Kidney (tissue), 14 donors: ENCODE data around the gene VIT. TPM values are rescaled to one million over a fixed set of nuclear protein-coding genes. Genes with fewer than 3 reads are reported as not detected.

ENCODE experiments used
- DNase-seq, 5 donors: peaks; one replicate each; pipeline ENCODE4 v3.0.0-alpha.2; 2013 to 2020
- FAIRE-seq: peaks from 2 replicates; lab custom pipeline; 2012; peaks lifted over from hg19 to GRCh38; lab: Jason Lieb, UNC
- H3K27ac ChIP-seq, 2 donors: one replicate each; pipeline ENCODE4 v1.7.0; 2013; ENCODE audit warnings: low read depth in 2 of 2, low read length in 2 of 2, inconsistent platforms in 1 of 2
- H3K27me3 ChIP-seq: one replicate; pipeline ENCODE4 v1.7.1; 2013; ENCODE audit warnings: low read length, inconsistent platforms; ENCODE audit not compliant: control insufficient read depth, insufficient read depth
- H3K36me3 ChIP-seq, 3 donors: one replicate each; pipeline versions ENCODE4 v1.7.0 to v1.7.1; 2013; ENCODE audit warnings: low read length in 3 of 3, control low read depth in 1 of 3, inconsistent platforms in 1 of 3; ENCODE audit not compliant: insufficient read depth in 3 of 3, control insufficient read depth in 2 of 3
- H3K4me1 ChIP-seq, 3 donors: one replicate each; pipeline versions ENCODE4 v1.7.0 to v1.7.1; 2013; ENCODE audit warnings: low read length in 3 of 3, inconsistent platforms in 1 of 3, low read depth in 1 of 3; ENCODE audit not compliant: control insufficient read depth in 2 of 3, insufficient read depth in 2 of 3
- H3K4me3 ChIP-seq, 3 donors: one replicate each; pipeline versions ENCODE4 v1.7.0 to v1.8.1; 2013; ENCODE audit warnings: low read length in 3 of 3, control low read depth in 1 of 3, inconsistent platforms in 1 of 3
- H3K9ac ChIP-seq, 3 donors: one replicate each; pipeline versions ENCODE4 v1.7.0 to v1.7.1; 2013; ENCODE audit warnings: low read length in 3 of 3, control low read depth in 1 of 3, inconsistent platforms in 1 of 3
- H3K9me3 ChIP-seq, 3 donors: one replicate each; pipeline versions ENCODE4 v1.7.0 to v1.7.1; 2013; ENCODE audit warnings: low read length in 3 of 3, control low read depth in 1 of 3, inconsistent platforms in 1 of 3; ENCODE audit not compliant: control insufficient read depth in 2 of 3, insufficient read depth in 1 of 3
- intact Hi-C: fragments of 100-400 bp; cut with DNase I; formaldehyde crosslinking; loops from one replicate; pipeline ENCODE4 v1.11.1; 2022
- polyA plus RNA-seq: library from polyadenylated mRNA; stranded (reverse); fragments of 350-450 nt; fragmentation: Illumina TruSeq; extraction: RNeasy Lipid Tissue Mini Kit (QIAGEN cat#74804); gene quantifications from one replicate; pipeline ENCODE4 v1.2.3, GENCODE V29; 2014; ENCODE audit warnings: low read depth, low replicate concordance; ENCODE audit not compliant: insufficient read depth
- total RNA-seq: library from RNA; stranded (reverse); fragmentation: NEBNext Ultra II Directional; extraction: Animal tissue kit (Norgen Biotek cat#: 25700); gene quantifications from one replicate; pipeline ENCODE4 v1.2.1, GENCODE V29; 2021
- TF ChIP-seq, protein P1 (sequence below): IDR thresholded peaks from 3 replicates; pipeline ENCODE4 v1.5.1; 2012; ENCODE audit warnings: mild to moderate bottlenecking, moderate library complexity, borderline replicate concordance; ENCODE audit not compliant: insufficient read depth; ENCODE audit errors: extremely low read depth
- donor health status: control.
- donor health status: control.
- donor health status: control.
- donor health status: control.
- donor health status: control.
- donor health status: DM: yes; HTN: yes; CAD: no.
- donor health status: Normal renal cell carcinoma (clear cell type).

Gene VIT
- total and polyA plus RNA-seq, 2 donors from 2014 or later: 0.15 TPM; not detected in 1

DNA sequence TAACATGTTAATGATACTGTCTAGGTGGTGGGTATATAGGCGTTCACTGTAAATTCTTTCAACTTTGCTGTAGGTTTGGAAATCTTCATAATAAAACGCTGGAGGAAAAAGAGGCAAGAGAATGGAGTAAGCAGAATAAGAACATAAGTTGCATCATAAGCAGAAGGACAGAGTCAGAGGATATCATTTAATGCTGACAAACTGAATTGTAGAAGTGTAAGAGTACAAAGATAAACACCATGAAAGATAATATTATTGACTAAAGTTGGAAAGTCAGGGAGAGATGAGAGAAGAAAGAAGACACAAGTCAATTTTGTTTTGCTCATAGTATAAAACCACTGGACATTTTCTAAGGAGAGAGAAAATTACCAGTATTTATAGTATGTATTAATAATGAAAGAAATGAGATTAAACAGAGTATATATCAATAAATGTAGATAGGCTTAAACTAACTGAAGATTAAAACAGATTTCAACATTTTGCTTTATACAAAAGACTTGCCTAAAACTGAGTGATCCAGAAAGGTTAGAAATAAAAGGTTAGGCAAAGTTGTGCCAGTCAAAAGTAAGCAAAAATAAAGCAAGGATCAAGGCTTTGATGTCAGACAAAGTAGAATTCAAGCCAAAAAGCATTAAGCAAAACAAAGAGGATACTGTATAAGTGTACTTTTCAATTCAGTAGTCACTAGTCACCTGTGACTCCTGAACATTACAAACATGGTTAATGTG, 42.4 kb upstream of the VIT start:
- Histone ChIP-seq H3K27ac (no peak overlapping the region), H3K36me3 (no peaks in the 10 kb centered on the region), H3K9ac (no peak overlapping the region), H3K4me1 (no peaks in the 10 kb centered on the region), H3K4me3 (no peak overlapping the region), H3K9me3 (no peaks in the 10 kb centered on the region), H3K27me3 (no peaks in the 10 kb centered on the region)
- TF ChIP-seq, protein P1, sequence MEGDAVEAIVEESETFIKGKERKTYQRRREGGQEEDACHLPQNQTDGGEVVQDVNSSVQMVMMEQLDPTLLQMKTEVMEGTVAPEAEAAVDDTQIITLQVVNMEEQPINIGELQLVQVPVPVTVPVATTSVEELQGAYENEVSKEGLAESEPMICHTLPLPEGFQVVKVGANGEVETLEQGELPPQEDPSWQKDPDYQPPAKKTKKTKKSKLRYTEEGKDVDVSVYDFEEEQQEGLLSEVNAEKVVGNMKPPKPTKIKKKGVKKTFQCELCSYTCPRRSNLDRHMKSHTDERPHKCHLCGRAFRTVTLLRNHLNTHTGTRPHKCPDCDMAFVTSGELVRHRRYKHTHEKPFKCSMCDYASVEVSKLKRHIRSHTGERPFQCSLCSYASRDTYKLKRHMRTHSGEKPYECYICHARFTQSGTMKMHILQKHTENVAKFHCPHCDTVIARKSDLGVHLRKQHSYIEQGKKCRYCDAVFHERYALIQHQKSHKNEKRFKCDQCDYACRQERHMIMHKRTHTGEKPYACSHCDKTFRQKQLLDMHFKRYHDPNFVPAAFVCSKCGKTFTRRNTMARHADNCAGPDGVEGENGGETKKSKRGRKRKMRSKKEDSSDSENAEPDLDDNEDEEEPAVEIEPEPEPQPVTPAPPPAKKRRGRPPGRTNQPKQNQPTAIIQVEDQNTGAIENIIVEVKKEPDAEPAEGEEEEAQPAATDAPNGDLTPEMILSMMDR: no peak
- FAIRE-seq: no peak
- DNase-seq: no peak
- intact Hi-C loops: no loop called here

DNA sequence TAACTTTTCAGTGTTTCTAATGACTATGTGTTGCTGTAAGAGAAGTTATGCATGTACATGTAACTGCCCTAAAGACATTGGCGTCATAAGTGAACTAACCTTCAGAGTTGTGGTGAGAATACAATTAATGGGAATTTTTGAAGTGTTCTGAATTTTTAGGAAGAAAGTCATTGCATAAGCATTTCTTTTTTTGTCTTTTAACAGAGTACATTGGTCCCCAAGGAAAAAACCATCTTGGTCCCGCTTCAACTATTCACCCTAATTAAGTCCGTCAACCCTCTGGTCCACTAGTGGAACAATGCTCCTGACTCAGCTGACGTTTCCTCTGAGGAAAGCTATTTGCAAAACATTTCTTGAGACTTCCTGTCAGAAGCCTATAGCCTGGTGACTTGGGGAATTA, 41.1 kb upstream of the VIT start:
- TF ChIP-seq, protein P1: no peak
- DNase-seq (no peak), FAIRE-seq (no peak)
- H3K9me3 ChIP-seq: no peaks in the 10 kb centered on the region
- H3K36me3 ChIP-seq: no peaks in the 10 kb centered on the region
- H3K27me3 ChIP-seq: no peaks in the 10 kb centered on the region
- no peak overlapping the region for H3K4me3 ChIP-seq
- intact Hi-C loops: no loop called here
- no peak overlapping the region for H3K27ac ChIP-seq
- no peaks in the 10 kb centered on the region for H3K4me1 ChIP-seq
- H3K9ac ChIP-seq: no peak overlapping the region

DNA sequence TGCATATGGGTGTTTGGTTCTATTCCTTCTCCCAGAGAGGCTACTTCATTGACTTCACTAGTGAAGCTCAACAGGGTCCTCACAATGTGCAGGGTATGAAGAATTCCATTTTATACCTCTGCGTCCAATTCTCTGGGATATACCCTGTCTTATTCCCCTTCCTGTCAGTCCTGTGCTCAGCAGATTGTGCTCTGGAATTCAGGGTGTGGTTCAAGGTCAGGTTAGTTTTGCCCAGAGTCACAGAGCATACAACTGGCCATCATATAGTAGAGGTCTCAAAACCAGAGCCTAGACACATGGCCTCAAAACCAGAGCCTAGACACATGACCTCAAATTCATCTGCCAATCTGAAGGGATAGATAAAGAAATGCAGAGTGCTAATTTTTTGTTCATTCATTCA, 38.8 kb upstream of the VIT start:
- H3K4me3 ChIP-seq: no peak overlapping the region
- TF ChIP-seq, protein P1: no peak
- intact Hi-C loops: no loop called here

More for the DNA sequence above, 38.8 kb upstream of the VIT start:
- FAIRE-seq: no peak
- no peaks in the 10 kb centered on the region for H3K36me3 ChIP-seq
- no peak overlapping the region for H3K27ac ChIP-seq
- no peak for DNase-seq
- no peak overlapping the region for H3K9ac ChIP-seq
- no peaks in the 10 kb centered on the region for H3K27me3 ChIP-seq
- H3K9me3 ChIP-seq: no peaks in the 10 kb centered on the region
- H3K4me1 ChIP-seq: no peaks in the 10 kb centered on the region
